ENCODE results near the gene OLFML2A.
A peak's percentile ranks its signal among the peaks of the same experiment; 100 is the strongest.

OLFML2A gene

GRCh38 chr9:124761196-124761595 lies 15.7 kb upstream of the OLFML2A start:
- Histone ChIP-seq H3K4me1 (ENCODE audit: control insufficient read depth, low read depth, low read length) (peaks cover 90% of the 10 kb centered on the region), H3K36me3 (ENCODE audit: control insufficient read depth, low read depth, low read length) (no peaks in the 10 kb centered on the region), H3K9ac (ENCODE audit: low read length) (peak overlapping the region; percentile 4)

GRCh38 chr9:124761710-124762109 lies 15.2 kb upstream of the OLFML2A start:
- H3K36me3 ChIP-seq (ENCODE audit: control insufficient read depth, low read depth, low read length) = no peaks in the 10 kb centered on the region
- peak overlapping the region; percentile 54 for H3K4me3 ChIP-seq (ENCODE audit: low read length)
- H3K9me3 ChIP-seq (ENCODE audit: control insufficient read depth, low read depth, low read length) = no peaks in the 10 kb centered on the region
- no peaks in the 10 kb centered on the region for H3K27me3 ChIP-seq (ENCODE audit: control insufficient read depth, insufficient read depth, low read length)
- H3K9ac ChIP-seq (ENCODE audit: low read length) = peak overlapping the region; percentile 21
- H3K27ac ChIP-seq (ENCODE audit: low read length) = peak overlapping the region; percentile 71
- peaks cover 90% of the 10 kb centered on the region for H3K4me1 ChIP-seq (ENCODE audit: control insufficient read depth, low read depth, low read length)

More at GRCh38 chr9:124761196-124761595, 15.7 kb upstream of the OLFML2A start:
- Histone ChIP-seq H3K27ac (ENCODE audit: low read length) (peak overlapping the region; percentile 71), H3K9me3 (ENCODE audit: control insufficient read depth, low read depth, low read length) (no peaks in the 10 kb centered on the region), H3K4me3 (ENCODE audit: low read length) (peak overlapping the region; percentile 54), H3K27me3 (ENCODE audit: control insufficient read depth, insufficient read depth, low read length) (no peaks in the 10 kb centered on the region)

GRCh38 chr9:124762633-124763032 lies 14.3 kb upstream of the OLFML2A start:
- Histone ChIP-seq H3K9ac (ENCODE audit: low read length) (peak overlapping the region; percentile 21), H3K27me3 (ENCODE audit: control insufficient read depth, insufficient read depth, low read length) (peaks cover 1% of the 10 kb centered on the region), H3K27ac (ENCODE audit: low read length) (peak overlapping the region; percentile 58), H3K9me3 (ENCODE audit: control insufficient read depth, low read depth, low read length) (no peaks in the 10 kb centered on the region), H3K4me3 (ENCODE audit: low read length) (no peak overlapping the region), H3K4me1 (ENCODE audit: control insufficient read depth, low read depth, low read length) (peaks cover 90% of the 10 kb centered on the region), H3K36me3 (ENCODE audit: control insufficient read depth, low read depth, low read length) (no peaks in the 10 kb centered on the region)

- H3K27ac ChIP-seq (ENCODE audit: low read length) = no peak overlapping the region
- no peaks in the 10 kb centered on the region for H3K36me3 ChIP-seq (ENCODE audit: control insufficient read depth, low read depth, low read length)
- peaks cover 16% of the 10 kb centered on the region for H3K27me3 ChIP-seq (ENCODE audit: control insufficient read depth, insufficient read depth, low read length)
These were observed 12.0 kb upstream of the OLFML2A start for GRCh38 chr9:124764774-124765438.

GRCh38 chr9:124765439-124765835 lies 11.5 kb upstream of the OLFML2A start:
- Histone ChIP-seq H3K27me3 (ENCODE audit: control insufficient read depth, insufficient read depth, low read length) (peaks cover 16% of the 10 kb centered on the region), H3K27ac (ENCODE audit: low read length) (no peak overlapping the region), H3K4me1 (ENCODE audit: control insufficient read depth, low read depth, low read length) (peaks cover 80% of the 10 kb centered on the region), H3K36me3 (ENCODE audit: control insufficient read depth, low read depth, low read length) (no peaks in the 10 kb centered on the region), H3K4me3 (ENCODE audit: low read length) (peak overlapping the region; percentile 89), H3K9me3 (ENCODE audit: control insufficient read depth, low read depth, low read length) (no peaks in the 10 kb centered on the region), H3K9ac (ENCODE audit: low read length) (peak overlapping the region; percentile 33)

More at GRCh38 chr9:124764774-124765438, 12.0 kb upstream of the OLFML2A start:
- Histone ChIP-seq H3K4me3 (ENCODE audit: low read length) (peak overlapping the region; percentile 89), H3K9me3 (ENCODE audit: control insufficient read depth, low read depth, low read length) (no peaks in the 10 kb centered on the region), H3K4me1 (ENCODE audit: control insufficient read depth, low read depth, low read length) (peaks cover 83% of the 10 kb centered on the region), H3K9ac (ENCODE audit: low read length) (no peak overlapping the region)

GRCh38 chr9:124766326-124766725 lies 10.6 kb upstream of the OLFML2A start:
- Histone ChIP-seq H3K9ac (ENCODE audit: low read length) (peak overlapping the region; percentile 91), H3K4me1 (ENCODE audit: control insufficient read depth, low read depth, low read length) (peaks cover 73% of the 10 kb centered on the region), H3K27ac (ENCODE audit: low read length) (no peak overlapping the region), H3K27me3 (ENCODE audit: control insufficient read depth, insufficient read depth, low read length) (peaks cover 16% of the 10 kb centered on the region), H3K4me3 (ENCODE audit: low read length) (peak overlapping the region; percentile 89), H3K9me3 (ENCODE audit: control insufficient read depth, low read depth, low read length) (no peaks in the 10 kb centered on the region), H3K36me3 (ENCODE audit: control insufficient read depth, low read depth, low read length) (no peaks in the 10 kb centered on the region)

DNA sequence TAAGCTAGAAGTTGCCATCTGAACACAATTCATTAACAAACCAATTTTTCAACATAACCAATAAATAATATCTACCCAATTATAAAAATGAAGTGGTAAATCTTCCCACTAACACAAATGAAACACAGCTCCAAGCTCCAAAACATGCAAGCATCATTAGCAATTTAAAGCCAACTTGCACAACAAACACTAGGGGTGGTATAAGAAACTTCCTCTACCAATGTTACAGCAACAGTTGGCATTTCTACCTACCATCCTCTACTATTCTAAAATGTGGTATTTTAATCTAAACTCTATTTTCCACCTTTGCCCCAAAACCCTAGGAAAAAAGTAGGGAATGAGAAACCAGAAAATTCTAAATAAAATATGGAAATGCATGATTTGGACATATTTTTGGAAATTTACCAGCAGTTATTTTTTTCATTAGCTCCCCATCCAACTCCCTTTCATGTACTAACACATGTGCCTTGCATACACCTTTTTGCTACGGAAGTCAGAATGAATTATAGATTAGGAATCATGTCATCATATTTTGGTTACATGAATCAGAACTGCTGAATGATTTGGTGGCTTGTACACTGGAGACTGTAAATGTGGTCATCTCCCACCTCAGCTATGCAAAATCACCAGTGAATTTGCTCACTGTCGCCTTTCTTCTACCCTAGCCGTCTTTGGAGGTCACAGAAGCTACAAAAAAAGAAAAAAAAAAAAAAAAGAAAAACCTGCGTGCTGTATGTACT lies 9.9 kb upstream of the OLFML2A start:
- Histone ChIP-seq H3K4me1 (ENCODE audit: control insufficient read depth, low read depth, low read length) (peaks cover 67% of the 10 kb centered on the region), H3K9me3 (ENCODE audit: control insufficient read depth, low read depth, low read length) (no peaks in the 10 kb centered on the region), H3K27ac (ENCODE audit: low read length) (no peak overlapping the region), H3K27me3 (ENCODE audit: control insufficient read depth, insufficient read depth, low read length) (peaks cover 16% of the 10 kb centered on the region), H3K9ac (ENCODE audit: low read length) (peak overlapping the region; percentile 91), H3K4me3 (ENCODE audit: low read length) (peak overlapping the region; percentile 89), H3K36me3 (ENCODE audit: control insufficient read depth, low read depth, low read length) (no peaks in the 10 kb centered on the region)

GRCh38 chr9:124767821-124768220 lies 9.1 kb upstream of the OLFML2A start:
- Histone ChIP-seq H3K27me3 (ENCODE audit: control insufficient read depth, insufficient read depth, low read length) (peaks cover 20% of the 10 kb centered on the region), H3K9ac (ENCODE audit: low read length) (peak overlapping the region; percentile 91), H3K36me3 (ENCODE audit: control insufficient read depth, low read depth, low read length) (no peaks in the 10 kb centered on the region), H3K4me1 (ENCODE audit: control insufficient read depth, low read depth, low read length) (peaks cover 63% of the 10 kb centered on the region), H3K27ac (ENCODE audit: low read length) (no peak overlapping the region), H3K4me3 (ENCODE audit: low read length) (peak overlapping the region; percentile 89), H3K9me3 (ENCODE audit: control insufficient read depth, low read depth, low read length) (no peaks in the 10 kb centered on the region)

DNA sequence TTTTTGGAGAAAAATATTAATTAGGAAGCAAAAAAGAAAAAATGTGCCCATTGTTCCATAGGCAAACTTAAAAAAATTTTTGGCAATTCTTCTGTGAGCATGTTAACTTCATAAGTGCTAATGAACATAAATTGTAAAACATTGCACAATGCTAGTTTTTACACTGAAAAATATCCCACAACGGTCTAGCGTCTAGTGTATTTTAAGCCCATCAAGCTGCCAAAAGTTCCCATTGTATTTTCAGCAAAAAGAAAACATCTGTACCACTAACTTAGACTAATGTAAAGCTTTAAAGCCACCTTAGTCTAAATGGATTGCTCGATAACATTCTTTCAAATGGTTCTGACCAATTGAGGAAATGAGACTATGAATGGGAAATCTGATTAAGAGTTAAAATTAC lies 8.6 kb upstream of the OLFML2A start:
- Histone ChIP-seq H3K9me3 (ENCODE audit: control insufficient read depth, low read depth, low read length) (no peaks in the 10 kb centered on the region), H3K9ac (ENCODE audit: low read length) (peak overlapping the region; percentile 91), H3K36me3 (ENCODE audit: control insufficient read depth, low read depth, low read length) (no peaks in the 10 kb centered on the region), H3K4me3 (ENCODE audit: low read length) (peak overlapping the region; percentile 89), H3K4me1 (ENCODE audit: control insufficient read depth, low read depth, low read length) (peaks cover 58% of the 10 kb centered on the region), H3K27me3 (ENCODE audit: control insufficient read depth, insufficient read depth, low read length) (peaks cover 20% of the 10 kb centered on the region), H3K27ac (ENCODE audit: low read length) (no peak overlapping the region)

DNA sequence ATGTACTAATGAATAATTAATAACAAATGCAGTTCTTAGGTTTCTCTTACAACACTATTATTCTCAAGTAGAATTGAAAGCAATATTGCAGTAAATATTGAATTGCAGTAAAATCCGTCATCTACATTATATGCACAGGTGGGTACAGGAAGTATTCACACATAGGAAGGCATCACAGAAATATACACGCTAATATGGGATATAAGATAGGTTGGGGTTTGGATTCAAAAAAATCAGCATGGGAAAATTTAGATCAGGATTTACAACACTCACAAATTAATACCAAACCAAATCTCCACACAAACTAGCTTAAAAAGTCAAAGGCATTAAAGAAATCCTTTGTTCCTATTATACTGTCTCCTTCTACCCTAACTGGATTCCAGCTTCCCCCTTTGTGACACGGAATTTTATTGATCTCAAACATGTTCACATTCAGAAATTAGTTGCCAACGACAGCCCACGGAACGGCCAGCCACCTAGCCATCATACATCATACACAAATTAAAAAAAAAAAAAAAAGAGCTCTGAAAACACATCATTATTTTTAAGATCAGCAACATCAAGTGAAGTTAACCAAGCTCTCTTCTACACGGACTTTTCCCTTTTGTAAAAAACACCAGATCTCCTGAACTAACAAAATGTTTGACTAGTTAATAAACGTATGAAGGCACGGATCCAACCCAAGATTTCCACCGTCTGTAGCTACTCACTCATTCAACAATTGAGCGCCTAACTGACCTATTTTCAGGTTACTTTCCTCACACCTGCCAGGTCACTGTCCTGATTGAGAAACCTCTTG lies 8.0 kb upstream of the OLFML2A start:
- peaks cover 20% of the 10 kb centered on the region for H3K27me3 ChIP-seq (ENCODE audit: control insufficient read depth, insufficient read depth, low read length)
- H3K36me3 ChIP-seq (ENCODE audit: control insufficient read depth, low read depth, low read length) = no peaks in the 10 kb centered on the region
- H3K4me1 ChIP-seq (ENCODE audit: control insufficient read depth, low read depth, low read length) = peaks cover 54% of the 10 kb centered on the region
- peak overlapping the region; percentile 89 for H3K4me3 ChIP-seq (ENCODE audit: low read length)
- H3K9ac ChIP-seq (ENCODE audit: low read length) = peak overlapping the region; percentile 91
- H3K27ac ChIP-seq (ENCODE audit: low read length) = no peak overlapping the region
- no peaks in the 10 kb centered on the region for H3K9me3 ChIP-seq (ENCODE audit: control insufficient read depth, low read depth, low read length)
